Transverse colon (tissue), 4 donors: ENCODE results near the gene HPS1. TPM values are rescaled to one million over a fixed set of nuclear protein-coding genes. Genes with fewer than 3 reads are reported as not detected.

Experiments used
- DNase-seq: peaks from one replicate; pipeline ENCODE4 v3.0.0-alpha.2; 2019
- H3K27ac ChIP-seq, 4 donors: fragments of 200-600 bp; sonication (generic); 2 replicates each; pipeline ENCODE4 v1.5.1; 2016 to 2018; ENCODE audit warnings: inconsistent platforms in 4 of 4
- H3K27me3 ChIP-seq: fragments of 200-600 bp; sonication (generic); 2 replicates; pipeline ENCODE4 v1.5.1; 2017; ENCODE audit warnings: inconsistent platforms
- H3K36me3 ChIP-seq, 4 donors: fragments of 200-600 bp; sonication (generic); 2 replicates each; pipeline ENCODE4 v1.5.1; 2017 to 2019; ENCODE audit warnings: inconsistent platforms in 4 of 4
- H3K4me1 ChIP-seq, 4 donors: fragments of 200-600 bp; sonication (generic); 2 replicates each; pipeline ENCODE4 v1.5.1; 2017 to 2020; ENCODE audit warnings: inconsistent platforms in 4 of 4
- H3K4me3 ChIP-seq, 4 donors: fragments of 200-600 bp; sonication (generic); 1 replicate in 1 of 4; 2 replicates in 3 of 4; pipeline versions ENCODE4 v1.5.1 to v1.6.1; 2017 to 2019; ENCODE audit warnings: inconsistent platforms in 4 of 4
- H3K9me3 ChIP-seq, 2 donors: fragments of 200-600 bp; sonication (generic); 2 replicates each; pipeline ENCODE4 v1.5.1; 2017 to 2019; ENCODE audit warnings: inconsistent platforms in 2 of 2
- EP300 ChIP-seq: sonication (generic); formaldehyde crosslinking; IDR thresholded peaks from one replicate; pipeline ENCODE4 v1.6.1; 2017; ENCODE audit warnings: antibody characterized with exemption, low read depth
- POLR2A ChIP-seq: fragments of 450-650 bp; IDR thresholded peaks from one replicate; pipeline ENCODE4 v1.6.1; 2016; ENCODE audit warnings: antibody characterized with exemption, mild to moderate bottlenecking, moderate library complexity
- POLR2AphosphoS5 ChIP-seq, 3 donors: sonication (generic); formaldehyde crosslinking; IDR thresholded peaks; one replicate each; pipeline ENCODE4 v1.6.1; 2016; ENCODE audit warnings: antibody characterized with exemption in 3 of 3
- WGBS, 2 donors: methylation state at CpG; one replicate each; pipeline ENCODE4 v1.1.5; 2018; ENCODE audit warnings: low coverage in 1 of 2; 5-methylcytosine and 5-hydroxymethylcytosine counted together
- in situ Hi-C, 4 donors: fragments of 200-750 bp; cut with MboI; loops; one replicate each; pipeline versions ENCODE4 v1.15.0 to v1.15.1; 2017; ENCODE audit warnings: low sequenced_read_pairs in 3 of 4, low pct_ligation_motif_present in 1 of 4, low pct_unique_long_range_greater_than_20kb in 1 of 4
- intact Hi-C: fragments of 100-400 bp; cut with DNase I; formaldehyde crosslinking; loops from one replicate; pipeline ENCODE4 v1.15.1; 2023; ENCODE audit warnings: low total_unique reads
- total RNA-seq, 4 donors: library from RNA; depleted of rRNA; stranded (reverse); fragments of >200 nt; gene quantifications; one replicate each; pipeline ENCODE4 v1.1.0, GENCODE V29; 2016
- TF ChIP-seq, protein P1 (sequence below), 5 experiments: fragments of 200-600 bp in 3 of 5; fragments of 450-650 bp in 2 of 5; sonication (generic) in 3 of 5; IDR thresholded peaks; 1 replicate in 2 of 5; 2 replicates in 3 of 5; pipeline ENCODE4 v1.5.1; 2016 to 2017; ENCODE audit warnings: antibody characterized with exemption in 5 of 5, inconsistent platforms in 3 of 5, mild to moderate bottlenecking in 2 of 5, moderate library complexity in 1 of 5

Gene HPS1
- total RNA-seq, 4 donors from 2014 or later = 62.9 to 160 (median 95.1) TPM

- intact Hi-C loops (no loop called here), in situ Hi-C loops (no loop called here)
- no peaks in the 10 kb centered on the region for H3K9me3 ChIP-seq
- H3K27me3 ChIP-seq = no peaks in the 10 kb centered on the region
- H3K4me1 ChIP-seq = peaks cover 0 to 3% (median under 1%) of the 10 kb centered on the region in 4 donors
- H3K4me3 ChIP-seq = no peak overlapping the region
- H3K36me3 ChIP-seq = peaks cover 0 to 22% (median 0%) of the 10 kb centered on the region in 4 donors
- H3K27ac ChIP-seq = no peak overlapping the region
- no peak for TF ChIP-seq EP300
- TF ChIP-seq, protein P1, sequence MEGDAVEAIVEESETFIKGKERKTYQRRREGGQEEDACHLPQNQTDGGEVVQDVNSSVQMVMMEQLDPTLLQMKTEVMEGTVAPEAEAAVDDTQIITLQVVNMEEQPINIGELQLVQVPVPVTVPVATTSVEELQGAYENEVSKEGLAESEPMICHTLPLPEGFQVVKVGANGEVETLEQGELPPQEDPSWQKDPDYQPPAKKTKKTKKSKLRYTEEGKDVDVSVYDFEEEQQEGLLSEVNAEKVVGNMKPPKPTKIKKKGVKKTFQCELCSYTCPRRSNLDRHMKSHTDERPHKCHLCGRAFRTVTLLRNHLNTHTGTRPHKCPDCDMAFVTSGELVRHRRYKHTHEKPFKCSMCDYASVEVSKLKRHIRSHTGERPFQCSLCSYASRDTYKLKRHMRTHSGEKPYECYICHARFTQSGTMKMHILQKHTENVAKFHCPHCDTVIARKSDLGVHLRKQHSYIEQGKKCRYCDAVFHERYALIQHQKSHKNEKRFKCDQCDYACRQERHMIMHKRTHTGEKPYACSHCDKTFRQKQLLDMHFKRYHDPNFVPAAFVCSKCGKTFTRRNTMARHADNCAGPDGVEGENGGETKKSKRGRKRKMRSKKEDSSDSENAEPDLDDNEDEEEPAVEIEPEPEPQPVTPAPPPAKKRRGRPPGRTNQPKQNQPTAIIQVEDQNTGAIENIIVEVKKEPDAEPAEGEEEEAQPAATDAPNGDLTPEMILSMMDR (IDR thresholded peaks at IDR 0.05) = no peak
- no peak for TF ChIP-seq POLR2A
- no peak for TF ChIP-seq POLR2AphosphoS5 (IDR thresholded peaks at IDR 0.05)
- DNase-seq = no peak
- 80 to 86% methylated on average over 1 to 9 of the region's 9 CpGs for WGBS, 2 donors
Measured at GRCh38 chr10:98420786-98421185, 25.9 kb downstream of the HPS1 start.

DNA sequence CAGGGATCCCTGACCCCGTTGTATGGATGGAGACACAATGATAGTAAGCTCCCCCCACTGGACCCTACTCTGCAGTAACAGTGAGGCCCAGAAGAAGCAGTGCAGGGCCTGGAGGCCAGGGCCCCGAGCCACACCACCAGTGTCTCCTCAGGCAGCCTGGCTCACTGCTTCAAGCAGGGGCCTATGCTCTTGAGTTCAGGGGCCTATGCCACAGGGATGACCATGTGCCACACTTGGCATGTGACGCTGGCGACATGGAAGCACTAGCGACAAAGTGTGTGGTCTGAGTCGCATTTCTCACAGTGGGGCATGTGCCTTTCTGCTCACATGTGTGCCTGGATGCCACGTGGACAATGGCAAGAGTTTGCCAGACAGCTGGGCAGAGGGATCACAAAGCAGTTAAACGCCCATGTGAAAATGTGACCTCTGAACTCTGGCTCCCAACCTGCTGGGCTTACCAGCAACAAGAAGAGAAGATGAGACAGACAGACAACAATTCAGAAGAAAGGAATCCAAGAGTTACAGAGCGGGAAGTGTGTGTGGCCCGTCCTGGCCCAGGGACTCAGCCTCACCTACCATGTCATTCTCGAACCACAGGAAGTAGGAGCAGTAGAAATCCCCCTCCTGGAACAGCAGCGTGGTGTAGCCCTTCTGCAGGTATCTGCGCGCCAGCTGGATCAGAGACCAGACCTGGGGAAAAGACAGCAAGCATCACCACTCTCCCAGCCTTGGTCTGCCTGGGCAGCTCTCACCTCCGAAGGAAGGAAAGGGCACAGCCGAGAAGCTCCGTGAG lies 27.1 kb downstream of the HPS1 start:
- DNase-seq = no peak
- H3K36me3 ChIP-seq = peaks cover 0 to 22% (median 0%) of the 10 kb centered on the region in 4 donors
- peaks cover 2 to 15% (median 9%) of the 10 kb centered on the region in 4 donors for H3K4me1 ChIP-seq
- no peaks in the 10 kb centered on the region for H3K9me3 ChIP-seq
- intact Hi-C loops = no loop called here
- in situ Hi-C loops = no loop called here
- TF ChIP-seq POLR2AphosphoS5 (IDR thresholded peaks at IDR 0.05) (no peak), POLR2A (no peak), EP300 (no peak)
- TF ChIP-seq, protein P1 (IDR thresholded peaks at IDR 0.05) = no peak
- H3K27me3 ChIP-seq = no peaks in the 10 kb centered on the region
- no peak overlapping the region for H3K27ac ChIP-seq
- WGBS, 2 donors = 94% methylated on average over 17 of the region's 17 CpGs; no CpG with 5 or more reads in 1 of the 2 donors
- H3K4me3 ChIP-seq = no peak overlapping the region

DNA sequence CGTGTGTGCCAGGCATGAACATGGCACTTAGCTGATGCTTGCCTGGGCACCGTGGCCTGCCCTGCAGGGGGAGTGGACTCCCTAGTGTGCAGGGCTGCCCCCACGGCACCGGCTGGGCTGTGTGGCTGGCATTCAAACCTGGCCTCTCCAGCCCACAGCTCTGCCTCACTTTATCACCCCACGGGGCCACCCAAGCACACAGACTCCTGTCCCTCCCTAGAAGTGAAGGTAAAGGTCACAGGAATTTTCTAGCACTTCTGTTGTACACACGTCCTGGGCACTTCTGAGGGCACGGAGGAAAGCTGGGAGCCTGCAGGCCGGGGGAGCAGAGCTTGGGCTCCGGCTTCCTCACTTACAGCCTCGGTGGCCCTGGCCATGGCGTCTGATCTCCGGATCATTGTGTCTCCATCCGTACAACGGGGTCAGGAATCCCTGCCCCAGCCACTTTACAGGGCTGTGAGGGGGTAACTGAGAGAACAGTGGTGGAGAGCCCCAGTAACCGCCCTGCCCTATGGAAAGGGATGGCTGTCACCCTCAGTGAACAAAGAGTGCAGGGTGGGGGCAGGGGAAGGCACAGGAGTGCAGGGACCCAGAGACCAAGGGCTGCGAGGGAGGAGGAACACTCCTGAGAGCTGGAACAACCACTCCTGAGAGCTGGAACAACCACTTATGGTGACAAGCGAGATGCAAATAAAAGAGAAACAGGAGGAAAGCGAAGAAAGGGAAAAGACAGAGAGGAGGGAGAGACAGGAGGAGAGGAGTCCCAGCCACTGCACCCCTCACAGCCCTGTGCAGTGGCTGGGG lies 27.9 kb downstream of the HPS1 start:
- no peak overlapping the region for H3K4me3 ChIP-seq
- H3K9me3 ChIP-seq = no peaks in the 10 kb centered on the region
- intact Hi-C loops = no loop called here
- peaks cover 8 to 22% (median 16%) of the 10 kb centered on the region in 4 donors for H3K4me1 ChIP-seq
- H3K27ac ChIP-seq = no peak overlapping the region
- no peak for DNase-seq
- peaks cover 0 to 19% (median 0%) of the 10 kb centered on the region in 4 donors for H3K36me3 ChIP-seq
- in situ Hi-C loops = no loop called here
- 93% methylated on average over 18 of the region's 18 CpGs; no CpG with 5 or more reads in 1 of the 2 donors for WGBS, 2 donors
- no peak for TF ChIP-seq POLR2A
- TF ChIP-seq POLR2AphosphoS5 (IDR thresholded peaks at IDR 0.05) = no peak
- TF ChIP-seq, protein P1 (IDR thresholded peaks at IDR 0.05) = no peak
- no peak for TF ChIP-seq EP300
- H3K27me3 ChIP-seq = no peaks in the 10 kb centered on the region
